ENCODE measurements around the gene CFAP141. TPM values are rescaled to one million over a fixed set of nuclear protein-coding genes. Genes with fewer than 3 reads are reported as not detected.

CFAP141 gene
- total RNA-seq, 1 experiment from 2014 or later = not detected

DNA sequence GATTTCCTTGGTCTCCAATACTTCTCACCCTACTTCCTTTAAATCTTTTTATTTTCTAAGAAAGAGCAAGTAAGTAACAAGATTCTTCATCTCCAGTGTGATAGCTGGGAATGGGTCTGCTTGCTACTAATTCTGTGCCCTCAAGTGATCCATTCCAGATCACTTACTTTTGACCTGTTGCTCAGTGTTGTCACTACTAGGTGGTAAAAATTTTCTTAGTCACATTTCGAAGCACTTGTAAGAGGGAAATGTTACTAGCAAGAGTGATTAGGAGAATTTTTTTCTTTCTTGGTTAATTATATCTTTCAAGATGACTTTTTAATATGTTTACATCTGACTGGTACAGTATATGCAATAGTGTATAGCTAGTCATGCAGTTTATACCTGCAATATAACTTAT is 16.8 kb upstream of the CFAP141 start:
- Mint-ChIP-seq H3K9me3 (no peaks in the 10 kb centered on the region), H3K27me3 (ENCODE audit: low read depth) (no peaks in the 10 kb centered on the region), H3K4me3 (peak overlapping the region; percentile 98), H3K36me3 (peaks cover 60% of the 10 kb centered on the region), H3K4me1 (peaks cover 42% of the 10 kb centered on the region), H3K27ac (peak overlapping the region; percentile 80)
- POLR2A ChIA-PET = no interaction called here
- TF ChIP-seq, protein P1, sequence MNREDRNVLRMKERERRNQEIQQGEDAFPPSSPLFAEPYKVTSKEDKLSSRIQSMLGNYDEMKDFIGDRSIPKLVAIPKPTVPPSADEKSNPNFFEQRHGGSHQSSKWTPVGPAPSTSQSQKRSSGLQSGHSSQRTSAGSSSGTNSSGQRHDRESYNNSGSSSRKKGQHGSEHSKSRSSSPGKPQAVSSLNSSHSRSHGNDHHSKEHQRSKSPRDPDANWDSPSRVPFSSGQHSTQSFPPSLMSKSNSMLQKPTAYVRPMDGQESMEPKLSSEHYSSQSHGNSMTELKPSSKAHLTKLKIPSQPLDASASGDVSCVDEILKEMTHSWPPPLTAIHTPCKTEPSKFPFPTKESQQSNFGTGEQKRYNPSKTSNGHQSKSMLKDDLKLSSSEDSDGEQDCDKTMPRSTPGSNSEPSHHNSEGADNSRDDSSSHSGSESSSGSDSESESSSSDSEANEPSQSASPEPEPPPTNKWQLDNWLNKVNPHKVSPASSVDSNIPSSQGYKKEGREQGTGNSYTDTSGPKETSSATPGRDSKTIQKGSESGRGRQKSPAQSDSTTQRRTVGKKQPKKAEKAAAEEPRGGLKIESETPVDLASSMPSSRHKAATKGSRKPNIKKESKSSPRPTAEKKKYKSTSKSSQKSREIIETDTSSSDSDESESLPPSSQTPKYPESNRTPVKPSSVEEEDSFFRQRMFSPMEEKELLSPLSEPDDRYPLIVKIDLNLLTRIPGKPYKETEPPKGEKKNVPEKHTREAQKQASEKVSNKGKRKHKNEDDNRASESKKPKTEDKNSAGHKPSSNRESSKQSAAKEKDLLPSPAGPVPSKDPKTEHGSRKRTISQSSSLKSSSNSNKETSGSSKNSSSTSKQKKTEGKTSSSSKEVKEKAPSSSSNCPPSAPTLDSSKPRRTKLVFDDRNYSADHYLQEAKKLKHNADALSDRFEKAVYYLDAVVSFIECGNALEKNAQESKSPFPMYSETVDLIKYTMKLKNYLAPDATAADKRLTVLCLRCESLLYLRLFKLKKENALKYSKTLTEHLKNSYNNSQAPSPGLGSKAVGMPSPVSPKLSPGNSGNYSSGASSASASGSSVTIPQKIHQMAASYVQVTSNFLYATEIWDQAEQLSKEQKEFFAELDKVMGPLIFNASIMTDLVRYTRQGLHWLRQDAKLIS (CRISPR knock-in tag; IDR thresholded peaks at IDR 0.05; ENCODE audit: borderline replicate concordance) = no peak
- TF ChIP-seq NFYB (CRISPR knock-in tag; conservative IDR thresholded peaks at IDR 0.05; ENCODE audit: low read depth) (no peak), MYBL2 (CRISPR knock-in tag; IDR thresholded peaks at IDR 0.05) (no peak), SMAD4 (CRISPR knock-in tag; IDR thresholded peaks at IDR 0.05) (no peak), CREB1 (CRISPR knock-in tag; IDR thresholded peaks at IDR 0.05) (no peak), TEAD4 (CRISPR knock-in tag; IDR thresholded peaks at IDR 0.05) (no peak), NR3C1 (CRISPR knock-in tag; conservative IDR thresholded peaks at IDR 0.05; ENCODE audit: low read depth) (no peak), GTF2I (CRISPR knock-in tag; conservative IDR thresholded peaks at IDR 0.05) (no peak), IRF2 (CRISPR knock-in tag; IDR thresholded peaks at IDR 0.05; ENCODE audit: borderline replicate concordance, low read depth) (no peak)
- TF ChIP-seq, protein P2, sequence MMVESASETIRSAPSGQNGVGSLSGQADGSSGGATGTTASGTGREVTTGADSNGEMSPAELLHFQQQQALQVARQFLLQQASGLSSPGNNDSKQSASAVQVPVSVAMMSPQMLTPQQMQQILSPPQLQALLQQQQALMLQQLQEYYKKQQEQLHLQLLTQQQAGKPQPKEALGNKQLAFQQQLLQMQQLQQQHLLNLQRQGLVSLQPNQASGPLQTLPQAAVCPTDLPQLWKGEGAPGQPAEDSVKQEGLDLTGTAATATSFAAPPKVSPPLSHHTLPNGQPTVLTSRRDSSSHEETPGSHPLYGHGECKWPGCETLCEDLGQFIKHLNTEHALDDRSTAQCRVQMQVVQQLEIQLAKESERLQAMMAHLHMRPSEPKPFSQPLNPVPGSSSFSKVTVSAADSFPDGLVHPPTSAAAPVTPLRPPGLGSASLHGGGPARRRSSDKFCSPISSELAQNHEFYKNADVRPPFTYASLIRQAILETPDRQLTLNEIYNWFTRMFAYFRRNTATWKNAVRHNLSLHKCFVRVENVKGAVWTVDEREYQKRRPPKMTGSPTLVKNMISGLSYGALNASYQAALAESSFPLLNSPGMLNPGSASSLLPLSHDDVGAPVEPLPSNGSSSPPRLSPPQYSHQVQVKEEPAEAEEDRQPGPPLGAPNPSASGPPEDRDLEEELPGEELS (CRISPR knock-in tag; IDR thresholded peaks at IDR 0.05) = no peak
- TF ChIP-seq, protein P3, sequence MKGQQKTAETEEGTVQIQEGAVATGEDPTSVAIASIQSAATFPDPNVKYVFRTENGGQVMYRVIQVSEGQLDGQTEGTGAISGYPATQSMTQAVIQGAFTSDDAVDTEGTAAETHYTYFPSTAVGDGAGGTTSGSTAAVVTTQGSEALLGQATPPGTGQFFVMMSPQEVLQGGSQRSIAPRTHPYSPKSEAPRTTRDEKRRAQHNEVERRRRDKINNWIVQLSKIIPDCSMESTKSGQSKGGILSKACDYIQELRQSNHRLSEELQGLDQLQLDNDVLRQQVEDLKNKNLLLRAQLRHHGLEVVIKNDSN (CRISPR knock-in tag; IDR thresholded peaks at IDR 0.05) = no peak
- TF ChIP-seq, protein P4, sequence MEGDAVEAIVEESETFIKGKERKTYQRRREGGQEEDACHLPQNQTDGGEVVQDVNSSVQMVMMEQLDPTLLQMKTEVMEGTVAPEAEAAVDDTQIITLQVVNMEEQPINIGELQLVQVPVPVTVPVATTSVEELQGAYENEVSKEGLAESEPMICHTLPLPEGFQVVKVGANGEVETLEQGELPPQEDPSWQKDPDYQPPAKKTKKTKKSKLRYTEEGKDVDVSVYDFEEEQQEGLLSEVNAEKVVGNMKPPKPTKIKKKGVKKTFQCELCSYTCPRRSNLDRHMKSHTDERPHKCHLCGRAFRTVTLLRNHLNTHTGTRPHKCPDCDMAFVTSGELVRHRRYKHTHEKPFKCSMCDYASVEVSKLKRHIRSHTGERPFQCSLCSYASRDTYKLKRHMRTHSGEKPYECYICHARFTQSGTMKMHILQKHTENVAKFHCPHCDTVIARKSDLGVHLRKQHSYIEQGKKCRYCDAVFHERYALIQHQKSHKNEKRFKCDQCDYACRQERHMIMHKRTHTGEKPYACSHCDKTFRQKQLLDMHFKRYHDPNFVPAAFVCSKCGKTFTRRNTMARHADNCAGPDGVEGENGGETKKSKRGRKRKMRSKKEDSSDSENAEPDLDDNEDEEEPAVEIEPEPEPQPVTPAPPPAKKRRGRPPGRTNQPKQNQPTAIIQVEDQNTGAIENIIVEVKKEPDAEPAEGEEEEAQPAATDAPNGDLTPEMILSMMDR (IDR thresholded peaks at IDR 0.05) = no peak
- TF ChIP-seq, protein P5, sequence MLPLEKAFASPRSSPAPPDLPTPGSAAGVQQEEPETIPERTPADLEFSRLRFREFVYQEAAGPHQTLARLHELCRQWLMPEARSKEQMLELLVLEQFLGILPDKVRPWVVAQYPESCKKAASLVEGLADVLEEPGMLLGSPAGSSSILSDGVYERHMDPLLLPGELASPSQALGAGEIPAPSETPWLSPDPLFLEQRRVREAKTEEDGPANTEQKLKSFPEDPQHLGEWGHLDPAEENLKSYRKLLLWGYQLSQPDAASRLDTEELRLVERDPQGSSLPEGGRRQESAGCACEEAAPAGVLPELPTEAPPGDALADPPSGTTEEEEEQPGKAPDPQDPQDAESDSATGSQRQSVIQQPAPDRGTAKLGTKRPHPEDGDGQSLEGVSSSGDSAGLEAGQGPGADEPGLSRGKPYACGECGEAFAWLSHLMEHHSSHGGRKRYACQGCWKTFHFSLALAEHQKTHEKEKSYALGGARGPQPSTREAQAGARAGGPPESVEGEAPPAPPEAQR (CRISPR knock-in tag; IDR thresholded peaks at IDR 0.05) = no peak
- TF ChIP-seq, protein P6, sequence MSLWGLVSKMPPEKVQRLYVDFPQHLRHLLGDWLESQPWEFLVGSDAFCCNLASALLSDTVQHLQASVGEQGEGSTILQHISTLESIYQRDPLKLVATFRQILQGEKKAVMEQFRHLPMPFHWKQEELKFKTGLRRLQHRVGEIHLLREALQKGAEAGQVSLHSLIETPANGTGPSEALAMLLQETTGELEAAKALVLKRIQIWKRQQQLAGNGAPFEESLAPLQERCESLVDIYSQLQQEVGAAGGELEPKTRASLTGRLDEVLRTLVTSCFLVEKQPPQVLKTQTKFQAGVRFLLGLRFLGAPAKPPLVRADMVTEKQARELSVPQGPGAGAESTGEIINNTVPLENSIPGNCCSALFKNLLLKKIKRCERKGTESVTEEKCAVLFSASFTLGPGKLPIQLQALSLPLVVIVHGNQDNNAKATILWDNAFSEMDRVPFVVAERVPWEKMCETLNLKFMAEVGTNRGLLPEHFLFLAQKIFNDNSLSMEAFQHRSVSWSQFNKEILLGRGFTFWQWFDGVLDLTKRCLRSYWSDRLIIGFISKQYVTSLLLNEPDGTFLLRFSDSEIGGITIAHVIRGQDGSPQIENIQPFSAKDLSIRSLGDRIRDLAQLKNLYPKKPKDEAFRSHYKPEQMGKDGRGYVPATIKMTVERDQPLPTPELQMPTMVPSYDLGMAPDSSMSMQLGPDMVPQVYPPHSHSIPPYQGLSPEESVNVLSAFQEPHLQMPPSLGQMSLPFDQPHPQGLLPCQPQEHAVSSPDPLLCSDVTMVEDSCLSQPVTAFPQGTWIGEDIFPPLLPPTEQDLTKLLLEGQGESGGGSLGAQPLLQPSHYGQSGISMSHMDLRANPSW (CRISPR knock-in tag; conservative IDR thresholded peaks at IDR 0.05; ENCODE audit: low read depth) = no peak
- no peak for ATAC-seq
- CTCF ChIA-PET = interaction anchor here (1.1 kb wide), 1 partner anchor 112 kb away, joined by 3 read pairs; no protein-coding TSS in a partner anchor
- DNase-seq (ENCODE audit: low spot score) = no peak

Data from WTC11 (cell line).